B cell (primary cell): ENCODE measurements around the gene ATP9A. TPM values are rescaled to one million over a fixed set of nuclear protein-coding genes. Genes with fewer than 3 reads are reported as not detected.

Source experiments
- ATAC-seq: fragments of 200-7000 bp; cut with Tn5 transposase; one replicate; pipeline ENCODE4 v1.10.0; 2021; ENCODE audit warnings: low read depth, mild to moderate bottlenecking, moderate number of reproducible peaks, moderate library complexity
- CTCF ChIA-PET: fragments of 350-600 bp; sonication (Branson Sonifier 250); formaldehyde crosslinking; loops from one replicate; lab custom pipeline; 2021; ENCODE audit warnings: antibody characterized with exemption, inconsistent platforms; lab: Charles Lee
- POLR2A ChIA-PET: fragments of 350-600 bp; sonication (Branson Sonifier 250); formaldehyde crosslinking; loops from one replicate; lab custom pipeline; 2021; ENCODE audit warnings: antibody characterized with exemption; lab: Charles Lee
- DNase-seq: peaks from one replicate; pipeline ENCODE4 v3.0.0; 2013
- H2AFZ ChIP-seq: 2 replicates; pipeline ENCODE4 v1.6.1; 2012; ENCODE audit warnings: mild to moderate bottlenecking, low read depth, low read length; ENCODE audit not compliant: insufficient read depth, poor library complexity, severe bottlenecking
- H3K27ac ChIP-seq, 2 donors: 1 replicate in 1 of 2; 2 replicates in 1 of 2; pipeline ENCODE4 v1.5.1; 2012 to 2013; ENCODE audit warnings: low read length in 2 of 2, mild to moderate bottlenecking in 2 of 2, moderate library complexity in 1 of 2
- H3K27me3 ChIP-seq, 4 experiments: fragments of 200-600 bp in 1 of 4; sonication (generic) in 1 of 4; replicated peaks in 1 of 4; 1 replicate in 2 of 4; 2 replicates in 2 of 4; pipeline versions ENCODE4 v1.6.1 to v1.7.0; 2013 to 2016; ENCODE audit warnings: low read length in 3 of 4, mild to moderate bottlenecking in 2 of 4, mixed read lengths in 1 of 4, moderate library complexity in 1 of 4; ENCODE audit not compliant: insufficient read depth in 4 of 4, control insufficient read depth in 3 of 4; ENCODE audit errors: control extremely low read depth in 1 of 4
- H3K36me3 ChIP-seq, 2 experiments: replicated peaks in 1 of 2; 1 replicate in 1 of 2; 2 replicates in 1 of 2; pipeline versions ENCODE4 v1.6.1 to v1.7.1; 2013; ENCODE audit warnings: low read length in 1 of 2; ENCODE audit not compliant: insufficient read depth in 2 of 2, control insufficient read depth in 1 of 2; ENCODE audit errors: control extremely low read depth in 1 of 2, extremely low read depth in 1 of 2
- H3K4me1 ChIP-seq, 2 donors: fragments of 200-600 bp in 1 of 2; sonication (generic) in 1 of 2; 1 replicate in 1 of 2; 2 replicates in 1 of 2; pipeline versions ENCODE4 v1.5.1 to v1.6.1; 2013 to 2017; ENCODE audit warnings: low read length in 2 of 2; ENCODE audit not compliant: control insufficient read depth in 2 of 2, insufficient read depth in 2 of 2
- H3K4me2 ChIP-seq: replicated peaks from 2 replicates; pipeline ENCODE3; 2012; ENCODE audit warnings: mild to moderate bottlenecking, low read depth, low read length; ENCODE audit not compliant: poor library complexity, severe bottlenecking
- H3K4me3 ChIP-seq, 5 experiments: fragments of 200-600 bp in 1 of 5; sonication (generic) in 1 of 5; 1 replicate in 3 of 5; 2 replicates in 2 of 5; pipeline versions ENCODE4 v1.5.1 to v1.7.0; 2011 to 2016; ENCODE audit warnings: low read length in 4 of 5, mild to moderate bottlenecking in 4 of 5, low read depth in 2 of 5, control low read depth in 1 of 5, moderate library complexity in 1 of 5; ENCODE audit not compliant: insufficient read depth in 1 of 5; ENCODE audit errors: control extremely low read depth in 1 of 5, extremely low read depth in 1 of 5
- H3K79me2 ChIP-seq: fragments of 200-600 bp; sonication (generic); one replicate; pipeline ENCODE4 v1.6.0; 2016; ENCODE audit warnings: low read length; ENCODE audit not compliant: control insufficient read depth, insufficient read depth
- H3K9ac ChIP-seq: fragments of 200-600 bp; sonication (generic); 2 replicates; pipeline ENCODE4 v1.6.1; 2017; ENCODE audit warnings: mild to moderate bottlenecking, low read length, moderate library complexity
- H3K9me3 ChIP-seq, 3 donors: one replicate each; pipeline versions ENCODE4 v1.6.1 to v1.7.1; 2013; ENCODE audit warnings: low read length in 2 of 3; ENCODE audit not compliant: control insufficient read depth in 2 of 3, insufficient read depth in 1 of 3; ENCODE audit errors: control extremely low read depth in 1 of 3
- H4K20me1 ChIP-seq: 2 replicates; pipeline ENCODE4 v1.6.0; 2012; ENCODE audit warnings: mild to moderate bottlenecking, low read length; ENCODE audit not compliant: insufficient read depth, control insufficient read depth, poor library complexity, severe bottlenecking
- H3K27ac Mint-ChIP-seq: one replicate; pipeline ENCODE4 v1.8.0; 2021; ENCODE audit warnings: mixed read lengths
- H3K27me3 Mint-ChIP-seq: one replicate; pipeline ENCODE4 v1.8.0; 2021; ENCODE audit warnings: mixed read lengths
- H3K4me1 Mint-ChIP-seq: one replicate; pipeline ENCODE4 v1.8.0; 2021; ENCODE audit warnings: mixed read lengths
- H3K4me3 Mint-ChIP-seq: one replicate; pipeline ENCODE4 v1.8.0; 2021; ENCODE audit warnings: mixed read lengths
- H3K9me3 Mint-ChIP-seq: one replicate; pipeline ENCODE4 v1.8.0; 2022; ENCODE audit warnings: mixed read lengths; ENCODE audit not compliant: insufficient read depth
- EZH2 ChIP-seq: IDR thresholded peaks from 2 replicates; pipeline ENCODE4 v1.6.1; 2012; ENCODE audit warnings: borderline replicate concordance, low read depth, mild to moderate bottlenecking, moderate library complexity, low read length; ENCODE audit not compliant: insufficient read depth, poor library complexity, severe bottlenecking
- WGBS: methylation state at CpG from one replicate; pipeline ENCODE4 v1.1.5; 2013; ENCODE audit warnings: missing lambda C conversion rate; ENCODE audit not compliant: insufficient coverage; 5-methylcytosine and 5-hydroxymethylcytosine counted together
- intact Hi-C: fragments of 100-400 bp; cut with micrococcal nuclease; formaldehyde crosslinking; loops from one replicate; pipeline ENCODE4 v1.10.0; 2022
- polyA plus RNA-seq: library from polyadenylated mRNA; depleted of rRNA; stranded (reverse); fragments of >200 nt; gene quantifications from 2 replicates; pipeline ENCODE4 v1.2.3, GENCODE V29; 2012
- total RNA-seq, 2 donors: library from RNA; stranded (reverse); fragments of 120-200 nt in 1 of 2; gene quantifications; 1 replicate in 1 of 2; 2 replicates in 1 of 2; pipeline versions ENCODE4 v1.2.3 to v1.2.4, GENCODE V29; 2013 to 2022
- TF ChIP-seq, protein P1 (sequence below): fragments of 200-600 bp; IDR thresholded peaks from one replicate; pipeline ENCODE4 v1.8.0; 2022; ENCODE audit warnings: antibody characterized with exemption, mild to moderate bottlenecking

ATP9A gene
- total and polyA plus RNA-seq, 2 donors (not counting 1 experiment from before 2014, with no cell fraction given) = 0.13 to 0.22 TPM

- CTCF ChIA-PET = interaction anchor here (1.0 kb wide), 1 partner anchor 203 kb away, joined by 4 read pairs; no protein-coding TSS in a partner anchor
- H3K27ac Mint-ChIP-seq = no peak overlapping the region
- POLR2A ChIA-PET = interaction anchor here (0.6 kb wide), 1 partner anchor 377 kb away, joined by 5 read pairs; no protein-coding TSS in a partner anchor
Measured at GRCh38 chr20:51588762-51589161, 179.4 kb downstream of the ATP9A start.

GRCh38 chr20:51587145-51587544, 181.0 kb downstream of the ATP9A start:
- no peaks in the 10 kb centered on the region for H4K20me1 ChIP-seq
- intact Hi-C loops = no loop called here

More at GRCh38 chr20:51588762-51589161, 179.4 kb downstream of the ATP9A start:
- Mint-ChIP-seq H3K9me3 (no peaks in the 10 kb centered on the region), H3K4me1 (peaks cover 12% of the 10 kb centered on the region), H3K4me3 (no peak overlapping the region), H3K27me3 (peaks cover 33% of the 10 kb centered on the region)
- Histone ChIP-seq H3K79me2 (no peaks in the 10 kb centered on the region), H3K9me3 (peaks cover 0 to 3% (median 2%) of the 10 kb centered on the region in 3 donors), H3K9ac (no peak overlapping the region), H3K4me3 (no peak overlapping the region), H2AFZ (no peak overlapping the region), H3K4me2 (no peak overlapping the region), H3K27me3 (peaks cover 0 to 7% (median 3%) of the 10 kb centered on the region in 4 experiments), H3K36me3 (no peaks in the 10 kb centered on the region), H4K20me1 (no peaks in the 10 kb centered on the region), H3K4me1 (peaks cover 3 to 4% of the 10 kb centered on the region in 2 donors), H3K27ac (no peak overlapping the region)
- no peak for TF ChIP-seq EZH2
- TF ChIP-seq, protein P1, sequence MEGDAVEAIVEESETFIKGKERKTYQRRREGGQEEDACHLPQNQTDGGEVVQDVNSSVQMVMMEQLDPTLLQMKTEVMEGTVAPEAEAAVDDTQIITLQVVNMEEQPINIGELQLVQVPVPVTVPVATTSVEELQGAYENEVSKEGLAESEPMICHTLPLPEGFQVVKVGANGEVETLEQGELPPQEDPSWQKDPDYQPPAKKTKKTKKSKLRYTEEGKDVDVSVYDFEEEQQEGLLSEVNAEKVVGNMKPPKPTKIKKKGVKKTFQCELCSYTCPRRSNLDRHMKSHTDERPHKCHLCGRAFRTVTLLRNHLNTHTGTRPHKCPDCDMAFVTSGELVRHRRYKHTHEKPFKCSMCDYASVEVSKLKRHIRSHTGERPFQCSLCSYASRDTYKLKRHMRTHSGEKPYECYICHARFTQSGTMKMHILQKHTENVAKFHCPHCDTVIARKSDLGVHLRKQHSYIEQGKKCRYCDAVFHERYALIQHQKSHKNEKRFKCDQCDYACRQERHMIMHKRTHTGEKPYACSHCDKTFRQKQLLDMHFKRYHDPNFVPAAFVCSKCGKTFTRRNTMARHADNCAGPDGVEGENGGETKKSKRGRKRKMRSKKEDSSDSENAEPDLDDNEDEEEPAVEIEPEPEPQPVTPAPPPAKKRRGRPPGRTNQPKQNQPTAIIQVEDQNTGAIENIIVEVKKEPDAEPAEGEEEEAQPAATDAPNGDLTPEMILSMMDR = no peak
- intact Hi-C loops = no loop called here
- 100% methylated on average over 1 of the region's 3 CpGs for WGBS
- no peak for DNase-seq
- no peak for ATAC-seq

More at GRCh38 chr20:51587145-51587544, 181.0 kb downstream of the ATP9A start:
- Mint-ChIP-seq H3K9me3 (no peaks in the 10 kb centered on the region), H3K4me1 (peaks cover 12% of the 10 kb centered on the region), H3K4me3 (no peak overlapping the region), H3K27ac (no peak overlapping the region), H3K27me3 (peaks cover 40% of the 10 kb centered on the region)
- no peaks in the 10 kb centered on the region for H3K79me2 ChIP-seq
- TF ChIP-seq, protein P1 = no peak
- no peak for TF ChIP-seq EZH2
- ATAC-seq (no peak), DNase-seq (no peak)
- POLR2A ChIA-PET = no interaction called here
- H3K9me3 ChIP-seq = no peaks in the 10 kb centered on the region
- H3K27me3 ChIP-seq = peaks cover 0 to 8% (median 3%) of the 10 kb centered on the region in 4 experiments
- no peak overlapping the region for H3K4me3 ChIP-seq
- no peak overlapping the region for H3K9ac ChIP-seq
- H2AFZ ChIP-seq = no peak overlapping the region
- H3K4me2 ChIP-seq = no peak overlapping the region
- H3K4me1 ChIP-seq = peaks cover 3 to 4% of the 10 kb centered on the region in 2 donors
- H3K36me3 ChIP-seq = no peaks in the 10 kb centered on the region
- H3K27ac ChIP-seq = no peak overlapping the region
- WGBS = no CpG with 5 or more reads among the region's 4 CpGs
- CTCF ChIA-PET = interaction anchor here (0.7 to 2.0 kb wide), 3 partner anchors 8 to 201 kb away, joined by 5 to 7 read pairs (median 6); no protein-coding TSS in a partner anchor
